DND-41 (cell line): ENCODE measurements around the gene PADI3.

ENCODE experiments used
- EZH2 ChIP-seq: IDR thresholded peaks from 3 replicates; pipeline ENCODE4 v1.6.1; 2012; ENCODE audit warnings: borderline replicate concordance, low read depth, mild to moderate bottlenecking, moderate library complexity, low read length, inconsistent platforms; ENCODE audit not compliant: severe bottlenecking
- TF ChIP-seq, protein P1 (sequence below): IDR thresholded peaks from 2 replicates; pipeline ENCODE4 v1.5.1; 2012; ENCODE audit warnings: borderline replicate concordance, low read length, moderate library complexity, mild to moderate bottlenecking; ENCODE audit not compliant: poor library complexity, severe bottlenecking; ENCODE audit errors: extremely low read depth

DNA sequence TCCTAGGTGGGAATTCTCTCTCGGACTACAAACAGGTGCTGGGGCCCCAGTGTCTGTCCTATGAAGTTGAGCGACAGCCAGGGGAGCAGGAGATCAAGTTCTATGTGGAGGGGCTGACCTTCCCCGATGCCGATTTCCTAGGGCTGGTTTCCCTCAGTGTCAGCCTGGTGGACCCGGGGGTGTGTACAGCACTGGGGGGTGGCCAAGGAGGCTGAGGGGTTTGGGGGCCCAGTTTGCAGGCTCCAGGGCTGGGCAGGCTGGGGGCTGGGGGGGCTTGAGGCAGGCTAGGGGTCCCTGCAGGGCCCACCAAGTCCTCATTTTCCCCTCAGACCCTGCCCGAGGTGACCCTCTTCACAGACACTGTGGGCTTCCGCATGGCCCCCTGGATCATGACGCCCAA is 20.3 kb upstream of the PADI3 start:
- TF ChIP-seq, protein P1, sequence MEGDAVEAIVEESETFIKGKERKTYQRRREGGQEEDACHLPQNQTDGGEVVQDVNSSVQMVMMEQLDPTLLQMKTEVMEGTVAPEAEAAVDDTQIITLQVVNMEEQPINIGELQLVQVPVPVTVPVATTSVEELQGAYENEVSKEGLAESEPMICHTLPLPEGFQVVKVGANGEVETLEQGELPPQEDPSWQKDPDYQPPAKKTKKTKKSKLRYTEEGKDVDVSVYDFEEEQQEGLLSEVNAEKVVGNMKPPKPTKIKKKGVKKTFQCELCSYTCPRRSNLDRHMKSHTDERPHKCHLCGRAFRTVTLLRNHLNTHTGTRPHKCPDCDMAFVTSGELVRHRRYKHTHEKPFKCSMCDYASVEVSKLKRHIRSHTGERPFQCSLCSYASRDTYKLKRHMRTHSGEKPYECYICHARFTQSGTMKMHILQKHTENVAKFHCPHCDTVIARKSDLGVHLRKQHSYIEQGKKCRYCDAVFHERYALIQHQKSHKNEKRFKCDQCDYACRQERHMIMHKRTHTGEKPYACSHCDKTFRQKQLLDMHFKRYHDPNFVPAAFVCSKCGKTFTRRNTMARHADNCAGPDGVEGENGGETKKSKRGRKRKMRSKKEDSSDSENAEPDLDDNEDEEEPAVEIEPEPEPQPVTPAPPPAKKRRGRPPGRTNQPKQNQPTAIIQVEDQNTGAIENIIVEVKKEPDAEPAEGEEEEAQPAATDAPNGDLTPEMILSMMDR: no peak
- no peak for TF ChIP-seq EZH2
